Adrenal gland (tissue), 5 donors: ENCODE results near the gene RFXAP.

Source experiments
- CTCF ChIP-seq, 6 experiments: fragments of 450-650 bp in 4 of 6; fragments of 200-600 bp in 2 of 6; sonication (generic) in 1 of 6; IDR thresholded peaks; 1 replicate in 5 of 6; 2 replicates in 1 of 6; pipeline versions ENCODE4 v1.5.1 to v1.8.0; 2016 to 2021; ENCODE audit warnings: antibody characterized with exemption in 6 of 6, mild to moderate bottlenecking in 2 of 6, moderate library complexity in 1 of 6
- POLR2A ChIP-seq, 2 donors: fragments of 450-650 bp; IDR thresholded peaks; one replicate each; pipeline ENCODE4 v1.6.1; 2017; ENCODE audit warnings: antibody characterized with exemption in 2 of 2, mild to moderate bottlenecking in 2 of 2, moderate library complexity in 1 of 2
- donor health status: DM: no; HTN: no; CAD: no.

- no peak for TF ChIP-seq CTCF (IDR thresholded peaks at IDR 0.05)
- TF ChIP-seq POLR2A (IDR thresholded peaks at IDR 0.05): no peak
These were observed 12.9 kb upstream of the RFXAP start for GRCh38 chr13:36806102-36806501.
